Astrocyte (in vitro differentiated cells and primary cell): Measurements from ENCODE around the gene TLNRD1. TPM values are rescaled to one million over a fixed set of nuclear protein-coding genes. Genes with fewer than 3 reads are reported as not detected.

Experiments used
- DNase-seq: peaks from one replicate; pipeline ENCODE4 v3.0.0-alpha.2; 2010; ENCODE audit warnings: low read depth
- FAIRE-seq: peaks from 2 replicates; lab custom pipeline; 2011; peaks lifted over from hg19 to GRCh38; lab: Jason Lieb, UNC
- H2AFZ ChIP-seq: 2 replicates; pipeline ENCODE4 v1.6.0; 2012; ENCODE audit warnings: low read depth, low read length, inconsistent platforms
- H3K27ac ChIP-seq: 2 replicates; pipeline ENCODE4 v1.5.1; 2011; ENCODE audit warnings: low read depth, low read length, inconsistent platforms
- H3K27me3 ChIP-seq: 2 replicates; pipeline ENCODE4 v1.6.0; 2011; ENCODE audit warnings: low read length, inconsistent platforms; ENCODE audit not compliant: insufficient read depth
- H3K36me3 ChIP-seq: 2 replicates; pipeline ENCODE4 v1.5.1; 2011; ENCODE audit warnings: low read length, inconsistent platforms; ENCODE audit not compliant: insufficient read depth
- H3K4me1 ChIP-seq: 2 replicates; pipeline ENCODE4 v1.5.1; 2011; ENCODE audit warnings: low read length, inconsistent platforms; ENCODE audit not compliant: insufficient read depth
- H3K4me2 ChIP-seq: 2 replicates; pipeline ENCODE4 v1.6.0; 2012; ENCODE audit warnings: low read length, inconsistent platforms
- H3K4me3 ChIP-seq: 2 replicates; pipeline ENCODE4 v1.5.1; 2011; ENCODE audit warnings: low read depth, mild to moderate bottlenecking, low read length, inconsistent platforms; ENCODE audit not compliant: insufficient read depth
- H3K79me2 ChIP-seq: 2 replicates; pipeline ENCODE4 v1.6.0; 2012; ENCODE audit warnings: mild to moderate bottlenecking, low read length, inconsistent platforms; ENCODE audit not compliant: insufficient read depth
- H3K9ac ChIP-seq: 2 replicates; pipeline ENCODE4 v1.6.0; 2012; ENCODE audit warnings: mild to moderate bottlenecking, low read length, inconsistent platforms
- H3K9me3 ChIP-seq: 2 replicates; pipeline ENCODE4 v1.5.1; 2012; ENCODE audit warnings: low read depth, mild to moderate bottlenecking, low read length, inconsistent platforms; ENCODE audit not compliant: insufficient read depth
- H4K20me1 ChIP-seq: 2 replicates; pipeline ENCODE4 v1.6.0; 2012; ENCODE audit warnings: low read length, inconsistent platforms; ENCODE audit not compliant: insufficient read depth
- H3K27ac Mint-ChIP-seq: one replicate; pipeline ENCODE4 v1.8.0; 2021; ENCODE audit warnings: mild to moderate bottlenecking, mixed read lengths; ENCODE audit not compliant: unreplicated experiment
- H3K27me3 Mint-ChIP-seq: one replicate; pipeline ENCODE4 v1.8.0; 2021; ENCODE audit warnings: low read depth, mixed read lengths; ENCODE audit not compliant: unreplicated experiment
- H3K36me3 Mint-ChIP-seq: one replicate; pipeline ENCODE4 v1.8.0; 2021; ENCODE audit warnings: low read depth, mixed read lengths; ENCODE audit not compliant: unreplicated experiment
- H3K4me1 Mint-ChIP-seq: one replicate; pipeline ENCODE4 v1.8.0; 2021; ENCODE audit warnings: low read depth, mixed read lengths; ENCODE audit not compliant: unreplicated experiment
- H3K4me3 Mint-ChIP-seq: one replicate; pipeline ENCODE4 v1.8.0; 2021; ENCODE audit warnings: mild to moderate bottlenecking, moderate library complexity, mixed read lengths; ENCODE audit not compliant: unreplicated experiment
- H3K9me3 Mint-ChIP-seq: one replicate; pipeline ENCODE4 v1.8.0; 2021; ENCODE audit warnings: mild to moderate bottlenecking, mixed read lengths; ENCODE audit not compliant: unreplicated experiment
- EZH2 ChIP-seq: IDR thresholded peaks from 2 replicates; pipeline ENCODE4 v1.6.1; 2012; ENCODE audit warnings: mild to moderate bottlenecking, low read length, inconsistent platforms; ENCODE audit not compliant: insufficient read depth
- total RNA-seq: library from RNA; stranded (reverse); gene quantifications from 2 replicates; pipeline ENCODE4 v1.2.1, GENCODE V29; 2021
- TF ChIP-seq, protein P1 (sequence below): IDR thresholded peaks from 2 replicates; pipeline ENCODE4 v1.5.1; 2011; ENCODE audit warnings: low read depth, mild to moderate bottlenecking, inconsistent platforms, low read length, moderate library complexity; ENCODE audit not compliant: insufficient read depth

Gene TLNRD1
- total RNA-seq, 1 donor from 2014 or later, result 24.2 TPM

DNA sequence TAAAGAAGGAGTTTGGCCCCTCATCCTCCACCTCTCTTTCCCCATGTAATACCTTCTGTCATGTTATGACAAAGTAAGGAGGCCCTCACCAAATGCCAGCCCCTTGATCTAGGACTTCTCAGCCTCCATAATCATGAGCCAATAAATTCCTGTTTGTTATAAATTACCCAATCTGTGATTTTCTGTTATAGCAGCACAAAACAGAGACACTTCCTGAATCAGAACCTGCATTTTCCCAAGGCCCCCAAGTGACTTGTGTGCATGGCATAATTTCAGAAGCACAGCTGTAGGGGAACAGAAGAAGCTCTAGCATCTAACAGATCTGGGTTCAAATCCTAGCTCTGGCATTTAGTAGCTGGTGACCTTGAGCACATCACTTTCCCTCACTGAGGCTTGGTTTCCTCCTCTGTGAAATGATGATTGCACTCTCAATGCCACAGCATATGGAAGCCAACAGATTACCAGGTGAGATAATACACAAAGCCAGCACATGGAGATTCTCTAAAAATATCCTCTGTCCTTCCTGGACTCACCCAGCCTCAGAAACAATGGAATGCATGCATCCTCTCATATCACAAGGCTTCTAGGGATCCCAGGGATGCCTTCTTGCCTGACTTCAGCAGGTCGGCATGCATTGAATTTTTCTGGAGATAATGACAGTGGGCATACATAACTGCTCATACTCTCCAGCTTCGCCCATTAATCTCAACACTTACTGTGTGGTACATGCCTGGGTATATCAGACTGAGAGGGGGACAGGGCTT lies 26.3 kb downstream of the TLNRD1 start:
- peak; percentile 12 for DNase-seq

DNA sequence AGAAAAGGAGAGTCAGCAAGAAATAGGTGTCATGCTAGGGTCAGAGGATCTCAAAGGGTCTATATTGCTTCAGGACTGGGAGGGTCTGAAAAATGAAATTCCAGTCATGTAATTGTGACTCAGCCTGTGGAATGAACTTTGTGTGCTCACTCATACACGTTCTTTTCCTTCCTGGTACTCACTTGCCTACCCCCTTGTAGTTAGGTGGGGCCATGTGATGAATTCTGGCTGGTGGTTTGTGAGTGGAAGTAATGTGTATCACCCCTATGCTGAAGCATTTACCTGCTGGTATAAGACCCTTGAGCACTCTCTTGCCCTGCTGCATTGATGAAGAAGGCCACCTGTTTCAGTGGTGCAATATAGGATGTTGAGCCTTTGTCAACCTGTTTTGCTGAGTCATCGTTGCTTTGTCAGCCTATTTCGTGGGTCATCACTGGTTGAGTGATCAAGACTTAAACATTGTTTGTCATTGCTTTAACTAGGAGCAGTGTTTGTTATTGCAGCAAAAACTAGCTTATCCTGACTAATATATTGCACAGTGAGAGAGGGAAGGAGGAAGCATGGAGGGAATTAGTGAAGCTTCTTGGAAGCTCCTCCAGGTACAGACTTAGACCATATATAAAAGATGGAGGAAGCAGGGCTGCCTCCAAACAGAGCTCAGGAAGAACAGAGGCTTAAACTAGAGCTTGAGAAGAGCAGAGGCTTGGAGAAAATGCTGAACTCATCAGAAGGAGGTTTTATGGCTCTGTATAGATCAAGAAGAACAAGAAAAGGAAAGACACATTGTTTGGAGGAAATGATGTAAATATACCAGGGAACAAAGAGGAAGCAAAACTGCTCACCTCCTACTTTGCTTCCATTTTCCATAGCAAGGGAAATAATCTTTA lies 28.9 kb downstream of the TLNRD1 start:
- no peak overlapping the region for H3K27ac Mint-ChIP-seq
- H3K4me3 Mint-ChIP-seq, result no peak overlapping the region
- peaks cover 6% of the 10 kb centered on the region for H3K9me3 ChIP-seq
- DNase-seq (peak; percentile 18), FAIRE-seq (no peak)
- peaks cover 1% of the 10 kb centered on the region for H3K36me3 Mint-ChIP-seq
- no peaks in the 10 kb centered on the region for H3K36me3 ChIP-seq
- no peaks in the 10 kb centered on the region for H3K79me2 ChIP-seq
- TF ChIP-seq, protein P1, sequence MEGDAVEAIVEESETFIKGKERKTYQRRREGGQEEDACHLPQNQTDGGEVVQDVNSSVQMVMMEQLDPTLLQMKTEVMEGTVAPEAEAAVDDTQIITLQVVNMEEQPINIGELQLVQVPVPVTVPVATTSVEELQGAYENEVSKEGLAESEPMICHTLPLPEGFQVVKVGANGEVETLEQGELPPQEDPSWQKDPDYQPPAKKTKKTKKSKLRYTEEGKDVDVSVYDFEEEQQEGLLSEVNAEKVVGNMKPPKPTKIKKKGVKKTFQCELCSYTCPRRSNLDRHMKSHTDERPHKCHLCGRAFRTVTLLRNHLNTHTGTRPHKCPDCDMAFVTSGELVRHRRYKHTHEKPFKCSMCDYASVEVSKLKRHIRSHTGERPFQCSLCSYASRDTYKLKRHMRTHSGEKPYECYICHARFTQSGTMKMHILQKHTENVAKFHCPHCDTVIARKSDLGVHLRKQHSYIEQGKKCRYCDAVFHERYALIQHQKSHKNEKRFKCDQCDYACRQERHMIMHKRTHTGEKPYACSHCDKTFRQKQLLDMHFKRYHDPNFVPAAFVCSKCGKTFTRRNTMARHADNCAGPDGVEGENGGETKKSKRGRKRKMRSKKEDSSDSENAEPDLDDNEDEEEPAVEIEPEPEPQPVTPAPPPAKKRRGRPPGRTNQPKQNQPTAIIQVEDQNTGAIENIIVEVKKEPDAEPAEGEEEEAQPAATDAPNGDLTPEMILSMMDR, result no peak
- TF ChIP-seq EZH2, result no peak
- peaks cover 10% of the 10 kb centered on the region for H3K4me1 Mint-ChIP-seq
- no peaks in the 10 kb centered on the region for H4K20me1 ChIP-seq
- H3K9ac ChIP-seq, result no peak overlapping the region
- H3K27me3 ChIP-seq, result no peaks in the 10 kb centered on the region
- peaks cover 16% of the 10 kb centered on the region for H3K9me3 Mint-ChIP-seq
- H3K27me3 Mint-ChIP-seq, result peaks cover 2% of the 10 kb centered on the region
- no peak overlapping the region for H3K27ac ChIP-seq
- H3K4me1 ChIP-seq, result peaks cover 7% of the 10 kb centered on the region
- H2AFZ ChIP-seq, result no peak overlapping the region
- no peak overlapping the region for H3K4me3 ChIP-seq
- H3K4me2 ChIP-seq, result no peak overlapping the region

More for the DNA sequence above, 26.3 kb downstream of the TLNRD1 start:
- Histone ChIP-seq H2AFZ (no peak overlapping the region), H3K36me3 (no peaks in the 10 kb centered on the region), H4K20me1 (no peaks in the 10 kb centered on the region), H3K9me3 (peaks cover 6% of the 10 kb centered on the region), H3K4me1 (peaks cover 16% of the 10 kb centered on the region), H3K27ac (no peak overlapping the region), H3K4me3 (no peak overlapping the region), H3K9ac (no peak overlapping the region), H3K79me2 (no peaks in the 10 kb centered on the region), H3K27me3 (no peaks in the 10 kb centered on the region), H3K4me2 (no peak overlapping the region)
- no peak for TF ChIP-seq EZH2
- TF ChIP-seq, protein P1, result no peak
- Mint-ChIP-seq H3K4me1 (peaks cover 21% of the 10 kb centered on the region), H3K9me3 (peaks cover 16% of the 10 kb centered on the region), H3K27ac (no peak overlapping the region), H3K27me3 (no peaks in the 10 kb centered on the region), H3K36me3 (peaks cover 1% of the 10 kb centered on the region), H3K4me3 (no peak overlapping the region)
- no peak for FAIRE-seq
